AG10803 (cell line): Measurements from ENCODE around the gene KMT2B.

Source experiments
- DNase-seq: peaks from one replicate; pipeline ENCODE4 v3.0.0; 2010; ENCODE audit warnings: low read depth
- H3K4me3 ChIP-seq: 2 replicates; pipeline ENCODE4 v1.5.1; 2011; ENCODE audit warnings: mild to moderate bottlenecking, low read length, control low read depth
- CTCF ChIP-seq: conservative IDR thresholded peaks from 2 replicates; pipeline ENCODE4 v1.5.1; 2011; ENCODE audit warnings: mild to moderate bottlenecking, low read length, control low read depth, inconsistent platforms

KMT2B gene

GRCh38 chr19:35751839-35752745 lies 34.3 kb downstream of the KMT2B start:
- no peak for DNase-seq
- TF ChIP-seq CTCF = no peak
- no peak overlapping the region for H3K4me3 ChIP-seq

DNA sequence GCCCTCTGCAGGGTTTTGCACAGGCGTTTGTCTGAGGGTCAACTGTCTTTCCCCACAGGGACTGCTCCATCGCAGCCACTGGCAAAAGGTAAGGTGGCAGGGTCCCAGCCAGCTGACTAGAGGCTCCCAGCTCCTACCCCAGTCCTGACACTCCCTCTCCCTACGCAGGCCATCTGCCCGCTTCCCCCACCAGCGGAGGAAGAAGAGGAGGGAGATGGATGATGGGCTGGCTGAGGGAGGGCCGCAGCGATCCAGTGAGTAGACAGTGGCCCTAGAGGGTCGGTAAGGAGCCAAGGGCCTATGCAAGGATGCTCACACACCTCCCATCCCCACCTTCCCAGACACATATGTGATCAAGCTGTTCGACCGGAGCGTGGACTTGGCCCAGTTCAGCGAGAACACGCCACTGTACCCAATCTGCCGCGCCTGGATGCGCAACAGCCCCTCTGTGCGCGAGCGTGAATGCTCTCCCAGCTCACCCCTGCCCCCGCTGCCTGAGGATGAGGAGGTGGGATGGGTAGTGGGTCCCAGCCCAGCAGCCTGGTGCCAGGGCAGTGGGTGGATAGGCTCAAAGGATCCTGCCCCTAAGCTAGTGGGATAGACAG lies 35.0 kb downstream of the KMT2B start:
- no peak for DNase-seq
- no peak for TF ChIP-seq CTCF
- no peak overlapping the region for H3K4me3 ChIP-seq

GRCh38 chr19:35753634-35754369 lies 36.0 kb downstream of the KMT2B start:
- H3K4me3 ChIP-seq = no peak overlapping the region
- no peak for TF ChIP-seq CTCF
- no peak for DNase-seq

GRCh38 chr19:35754370-35755130 lies 36.7 kb downstream of the KMT2B start:
- TF ChIP-seq CTCF = no peak
- H3K4me3 ChIP-seq = no peak overlapping the region
- DNase-seq = no peak

GRCh38 chr19:35755131-35755549 lies 37.3 kb downstream of the KMT2B start:
- H3K4me3 ChIP-seq = peak overlapping the region; percentile 65
- TF ChIP-seq CTCF = no peak
- DNase-seq = no peak

- H3K4me3 ChIP-seq = peak overlapping the region; percentile 65
- DNase-seq = peak; percentile 76
These were observed 38.0 kb downstream of the KMT2B start for GRCh38 chr19:35755550-35756376.

More at GRCh38 chr19:35755550-35756376, 38.0 kb downstream of the KMT2B start:
- no peak for TF ChIP-seq CTCF
